IMR-90 (cell line): ENCODE measurements around the gene ZNF322. TPM values are rescaled to one million over a fixed set of nuclear protein-coding genes. Genes with fewer than 3 reads are reported as not detected.

Experiments
- ATAC-seq: fragments of 200-7000 bp; cut with Tn5 transposase; 2 replicates; pipeline ENCODE4 v1.9.1; 2020; ENCODE audit warnings: low read depth, mild to moderate bottlenecking, moderate library complexity
- BruUV-seq: library from RNA; stranded (reverse); fragments of 400-500 nt; replicated peaks from 2 replicates; lab custom pipeline; 2021; lab: Mats Ljungman, UMichigan
- CTCF ChIA-PET: fragments of 300-600 bp; formaldehyde crosslinking; extraction: SDS; loops from one replicate; lab custom pipeline; 2021; ENCODE audit warnings: antibody characterized with exemption; lab: Yijun Ruan, JAX
- POLR2A ChIA-PET: fragments of 300-600 bp; sonication (Branson Sonifier 250); formaldehyde crosslinking; loops from one replicate; lab custom pipeline; 2022; ENCODE audit warnings: antibody characterized with exemption; ENCODE audit not compliant: unreplicated experiment; lab: Charles Lee
- DNase-seq: peaks from one replicate; pipeline ENCODE4 v3.0.0; 2013
- H2AFZ ChIP-seq: replicated peaks from 2 replicates; pipeline ENCODE3; 2013; ENCODE audit warnings: low read length, mild to moderate bottlenecking; ENCODE audit not compliant: poor library complexity
- H2AK5ac ChIP-seq: 2 replicates; pipeline ENCODE4 v1.6.1; 2013; ENCODE audit warnings: low read depth, low read length, inconsistent platforms
- H2AK9ac ChIP-seq: replicated peaks from 2 replicates; pipeline ENCODE3; 2013; ENCODE audit warnings: mild to moderate bottlenecking, low read depth, low read length, moderate library complexity; ENCODE audit not compliant: poor library complexity
- H2BK120ac ChIP-seq: 2 replicates; pipeline ENCODE4 v1.6.1; 2013; ENCODE audit warnings: low read depth, low read length, inconsistent platforms
- H2BK15ac ChIP-seq: 3 replicates; pipeline ENCODE4 v1.6.1; 2013; ENCODE audit warnings: low read depth, low read length, inconsistent platforms
- H2BK20ac ChIP-seq: 2 replicates; pipeline ENCODE4 v1.6.1; 2013; ENCODE audit warnings: low read depth, mild to moderate bottlenecking, inconsistent platforms, low read length, moderate library complexity
- H2BK5ac ChIP-seq: 2 replicates; pipeline ENCODE4 v1.6.1; 2013; ENCODE audit warnings: mild to moderate bottlenecking, low read depth, low read length, inconsistent platforms; ENCODE audit not compliant: poor library complexity, severe bottlenecking
- H3K14ac ChIP-seq: replicated peaks from 2 replicates; pipeline ENCODE4 v1.6.1; 2013; ENCODE audit warnings: low read depth, low read length, inconsistent platforms
- H3K18ac ChIP-seq: 2 replicates; pipeline ENCODE4 v1.6.1; 2013; ENCODE audit warnings: low read depth, low read length, control low read depth
- H3K23ac ChIP-seq: 2 replicates; pipeline ENCODE4 v1.6.1; 2013; ENCODE audit warnings: low read depth, low read length, inconsistent platforms
- H3K27ac ChIP-seq: 2 replicates; pipeline ENCODE4 v1.5.1; 2013; ENCODE audit warnings: mild to moderate bottlenecking, control low read depth, low read length; ENCODE audit not compliant: insufficient read depth
- H3K27me3 ChIP-seq: 2 replicates; pipeline ENCODE4 v1.6.1; 2013; ENCODE audit warnings: low read length; ENCODE audit not compliant: control insufficient read depth, insufficient read depth
- H3K36me3 ChIP-seq: 2 replicates; pipeline ENCODE4 v1.6.1; 2013; ENCODE audit warnings: low read length, mixed read lengths; ENCODE audit not compliant: control insufficient read depth, insufficient read depth
- H3K4ac ChIP-seq: 2 replicates; pipeline ENCODE4 v1.6.1; 2013; ENCODE audit warnings: low read depth, low read length, inconsistent platforms
- H3K4me1 ChIP-seq: 2 replicates; pipeline ENCODE4 v1.6.1; 2013; ENCODE audit warnings: low read length, mixed read lengths; ENCODE audit not compliant: control insufficient read depth, insufficient read depth
- H3K4me2 ChIP-seq: 2 replicates; pipeline ENCODE4 v1.6.1; 2013; ENCODE audit warnings: low read depth, mild to moderate bottlenecking, control low read depth, low read length, moderate library complexity
- H3K4me3 ChIP-seq: 2 replicates; pipeline ENCODE4 v1.5.1; 2013; ENCODE audit warnings: low read depth, mild to moderate bottlenecking, control low read depth, low read length, moderate library complexity; ENCODE audit not compliant: insufficient read depth
- H3K56ac ChIP-seq: 2 replicates; pipeline ENCODE4 v1.6.1; 2013; ENCODE audit warnings: low read length, inconsistent platforms; ENCODE audit not compliant: insufficient read depth; ENCODE audit errors: extremely low read depth
- H3K79me1 ChIP-seq, 2 experiments: 2 replicates each; pipeline ENCODE4 v1.6.1; 2013; ENCODE audit warnings: low read length in 2 of 2, inconsistent platforms in 1 of 2, low read depth in 1 of 2
- H3K9ac ChIP-seq: 2 replicates; pipeline ENCODE4 v1.6.1; 2013; ENCODE audit warnings: low read depth, low read length, control low read depth
- H3K9me1 ChIP-seq: 2 replicates; pipeline ENCODE4 v1.6.1; 2013; ENCODE audit warnings: low read length, inconsistent platforms; ENCODE audit not compliant: insufficient read depth
- H3K9me3 ChIP-seq: 2 replicates; pipeline ENCODE4 v1.6.1; 2013; ENCODE audit warnings: low read length; ENCODE audit not compliant: control insufficient read depth, insufficient read depth
- H4K20me1 ChIP-seq: 2 replicates; pipeline ENCODE4 v1.6.1; 2013; ENCODE audit warnings: low read length, inconsistent platforms; ENCODE audit not compliant: insufficient read depth
- H4K5ac ChIP-seq: 2 replicates; pipeline ENCODE4 v1.6.1; 2013; ENCODE audit warnings: mild to moderate bottlenecking, low read depth, low read length, control low read depth
- H4K8ac ChIP-seq, 2 experiments: 2 replicates each; pipeline ENCODE4 v1.6.1; 2013; ENCODE audit warnings: low read depth in 2 of 2, low read length in 2 of 2, control low read depth in 1 of 2, inconsistent platforms in 1 of 2
- H4K91ac ChIP-seq: 2 replicates; pipeline ENCODE4 v1.6.1; 2013; ENCODE audit warnings: low read depth, low read length, inconsistent platforms; ENCODE audit not compliant: insufficient read depth
- CEBPB ChIP-seq: IDR thresholded peaks from 2 replicates; pipeline ENCODE4 v1.6.1; 2012; ENCODE audit warnings: low read depth, low read length, improper control_type of control experiment
- CTCF ChIP-seq: conservative IDR thresholded peaks from 2 replicates; pipeline ENCODE4 v1.5.1; 2012; ENCODE audit warnings: mild to moderate bottlenecking, low read depth, low read length, improper control_type of control experiment
- FOS ChIP-seq: fragments of 150-350 bp; IDR thresholded peaks from 2 replicates; pipeline ENCODE4 v1.6.1; 2016; ENCODE audit warnings: low read depth, low read length
- MXI1 ChIP-seq: IDR thresholded peaks from 2 replicates; pipeline ENCODE4 v1.6.1; 2012; ENCODE audit warnings: low read depth, mild to moderate bottlenecking, low read length, moderate library complexity, borderline replicate concordance
- POLR2A ChIP-seq: IDR thresholded peaks from 2 replicates; pipeline ENCODE4 v1.6.1; 2012; ENCODE audit warnings: mild to moderate bottlenecking, low read depth, low read length
- whole genome bisulfite sequencing, 2 experiments: methylation state at CpG; one replicate each; pipeline versions ENCODE4 v1.1.5 to v1.1.7; 2013; ENCODE audit warnings: missing lambda C conversion rate in 2 of 2; ENCODE audit not compliant: insufficient read length in 1 of 2; ENCODE audit errors: extremely low coverage in 2 of 2; 5-methylcytosine and 5-hydroxymethylcytosine counted together
- dilution Hi-C: fragments of 300-500 bp; cut with HindIII; formaldehyde crosslinking; loops from one replicate; pipeline ENCODE4 v1.14.3; 2018; ENCODE audit warnings: low sequenced_read_pairs; ENCODE audit not compliant: unreplicated experiment
- in situ Hi-C: fragments of 300-500 bp; cut with MboI; formaldehyde crosslinking; loops from 3 replicates; pipeline ENCODE4 v1.14.3; 2019; ENCODE audit warnings: low sequenced_read_pairs, inconsistent platforms, mixed read lengths
- intact Hi-C: fragments of 100-400 bp; cut with micrococcal nuclease; formaldehyde crosslinking; loops from 2 replicates; pipeline ENCODE4 v1.10.0; 2022
- polyA plus RNA-seq, 3 experiments: library from polyadenylated mRNA; depleted of rRNA; stranded (reverse); fragments of >200 nt; gene quantifications; 2 replicates each; pipeline ENCODE4 v1.2.3, GENCODE V29; 2012; ENCODE audit warnings: low replicate concordance in 1 of 3
- total RNA-seq: library from RNA; depleted of rRNA; stranded (reverse); fragments of >200 nt; gene quantifications from 2 replicates; pipeline ENCODE4 v1.2.3, GENCODE V29; 2012
- TF ChIP-seq, protein P1 (sequence below): fragments of 150-350 bp; IDR thresholded peaks from 2 replicates; pipeline ENCODE4 v1.6.1; 2016; ENCODE audit warnings: low read depth, mild to moderate bottlenecking, low read length, moderate library complexity, borderline replicate concordance

ZNF322 gene
- total and polyA plus RNA-seq, 2 of the 4 experiments (the other 2 are of a cell fraction), result 5.3 to 23.3 TPM

DNA sequence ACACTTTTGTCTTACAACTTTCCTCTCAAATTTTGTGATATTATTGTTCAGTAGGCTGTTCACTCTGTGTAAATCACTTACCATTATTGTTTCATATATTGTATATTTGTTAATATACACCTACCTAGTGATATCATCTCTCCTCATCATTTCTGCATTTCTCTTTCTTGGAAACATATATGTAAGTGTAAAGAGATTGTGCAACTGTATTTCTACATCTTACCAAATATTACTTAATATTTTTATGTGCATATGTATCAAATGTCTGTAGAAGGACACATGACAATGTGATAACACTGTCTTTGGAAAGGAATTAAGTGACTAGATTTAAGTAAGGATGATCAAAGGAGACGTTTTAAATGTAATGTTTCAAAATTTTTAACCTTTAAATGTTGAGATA is 30.2 kb downstream of the ZNF322 start:
- BruUV-seq, result no TSS peak
- Histone ChIP-seq H3K4me2 (no peak overlapping the region), H4K20me1 (no peaks in the 10 kb centered on the region), H3K9me1 (no peaks in the 10 kb centered on the region), H4K5ac (no peak overlapping the region), H2BK20ac (no peak overlapping the region), H2BK15ac (no peak overlapping the region), H3K14ac (no peak overlapping the region), H2AFZ (no peak overlapping the region), H3K56ac (no peak overlapping the region), H3K27me3 (no peaks in the 10 kb centered on the region), H3K4ac (no peak overlapping the region), H3K27ac (no peak overlapping the region), H2BK5ac (no peak overlapping the region), H3K79me1 (no peaks in the 10 kb centered on the region), H3K36me3 (peaks cover 3% of the 10 kb centered on the region; the same call in 1 of the 2 replicates), H2AK9ac (no peak overlapping the region), H3K4me3 (no peak overlapping the region), H4K8ac (no peak overlapping the region), H2AK5ac (no peak overlapping the region), H3K9me3 (no peaks in the 10 kb centered on the region), H3K4me1 (no peaks in the 10 kb centered on the region), H3K18ac (no peak overlapping the region), H2BK120ac (no peak overlapping the region), H4K91ac (no peak overlapping the region), H3K9ac (no peak overlapping the region), H3K23ac (no peak overlapping the region)
- dilution Hi-C loops, result no loop called here
- no peak for ATAC-seq
- ChIA-PET POLR2A (no interaction called here), CTCF (no interaction called here)
- intact Hi-C loops, result no loop called here
- no peak for TF ChIP-seq MXI1
- no peak for TF ChIP-seq CTCF
- no peak for TF ChIP-seq CEBPB
- no peak for TF ChIP-seq POLR2A
- no peak for TF ChIP-seq FOS
- TF ChIP-seq, protein P1, sequence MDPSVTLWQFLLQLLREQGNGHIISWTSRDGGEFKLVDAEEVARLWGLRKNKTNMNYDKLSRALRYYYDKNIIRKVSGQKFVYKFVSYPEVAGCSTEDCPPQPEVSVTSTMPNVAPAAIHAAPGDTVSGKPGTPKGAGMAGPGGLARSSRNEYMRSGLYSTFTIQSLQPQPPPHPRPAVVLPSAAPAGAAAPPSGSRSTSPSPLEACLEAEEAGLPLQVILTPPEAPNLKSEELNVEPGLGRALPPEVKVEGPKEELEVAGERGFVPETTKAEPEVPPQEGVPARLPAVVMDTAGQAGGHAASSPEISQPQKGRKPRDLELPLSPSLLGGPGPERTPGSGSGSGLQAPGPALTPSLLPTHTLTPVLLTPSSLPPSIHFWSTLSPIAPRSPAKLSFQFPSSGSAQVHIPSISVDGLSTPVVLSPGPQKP, result no peak
- DNase-seq, result no peak
- in situ Hi-C loops, result no loop called here
- WGBS, 2 experiments, result no CpG with 5 or more reads among the region's 1 CpG
